Memory B cell (primary cell): ENCODE results near the gene ZNF511.
"Not testable (repeated sequence)": the region's sequence is repeated elsewhere in the genome, so short reads cannot be mapped to it uniquely, and the experiment has no call there.

Experiments
- ATAC-seq: fragments of 150-1000 bp; cut with Tn5 transposase; 2 replicates; pipeline ENCODE4 v1.10.0; 2021; ENCODE audit warnings: low read depth, mild to moderate bottlenecking, moderate library complexity
- DNase-seq, 2 donors: peaks; one replicate each; pipeline ENCODE4 v3.0.0; 2022; ENCODE audit warnings: low spot score in 2 of 2
- H3K27ac Mint-ChIP-seq: one replicate; pipeline ENCODE4 v1.8.0; 2022; ENCODE audit warnings: mild to moderate bottlenecking, moderate library complexity, mixed read lengths
- H3K27me3 Mint-ChIP-seq: one replicate; pipeline ENCODE4 v1.8.0; 2022; ENCODE audit warnings: mixed read lengths
- H3K36me3 Mint-ChIP-seq: one replicate; pipeline ENCODE4 v1.8.0; 2022; ENCODE audit warnings: mild to moderate bottlenecking, mixed read lengths
- H3K4me1 Mint-ChIP-seq: one replicate; pipeline ENCODE4 v1.8.0; 2022; ENCODE audit warnings: mixed read lengths
- H3K4me3 Mint-ChIP-seq: one replicate; pipeline ENCODE4 v1.8.0; 2022; ENCODE audit warnings: mild to moderate bottlenecking, moderate library complexity, mixed read lengths
- H3K9me3 Mint-ChIP-seq: one replicate; pipeline ENCODE4 v1.8.0; 2022; ENCODE audit warnings: mixed read lengths

Gene ZNF511, protein sequence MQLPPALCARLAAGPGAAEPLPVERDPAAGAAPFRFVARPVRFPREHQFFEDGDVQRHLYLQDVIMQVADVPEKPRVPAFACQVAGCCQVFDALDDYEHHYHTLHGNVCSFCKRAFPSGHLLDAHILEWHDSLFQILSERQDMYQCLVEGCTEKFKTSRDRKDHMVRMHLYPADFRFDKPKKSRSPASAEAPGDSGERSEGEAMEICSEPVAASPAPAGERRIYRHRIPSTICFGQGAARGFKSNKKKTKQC

GRCh38 chr10:133308421-133309099, at the start of gene ZNF511, which contains the start of gene TUBGCP2:
Gene ZNF511, plus strand, starts transcription at chr10:133308914. Its CDS starts 30 bp downstream, at chr10:133308944.
Gene TUBGCP2, minus strand, starts transcription at chr10:133308872. Its CDS starts 5,931 bp downstream, at chr10:133302941.
- H3K36me3 Mint-ChIP-seq = peaks cover 12% of the 10 kb centered on the region
- no peaks in the 10 kb centered on the region for H3K27me3 Mint-ChIP-seq
- peak within 1 kb of the TSS; percentile 98 for H3K4me3 Mint-ChIP-seq
- DNase-seq (peak; percentile 94 to 98), ATAC-seq (peak; percentile 69)
- H3K27ac Mint-ChIP-seq = peak within 1 kb of the TSS; percentile 100
- H3K9me3 Mint-ChIP-seq = no peaks in the 10 kb centered on the region
- peaks cover 18% of the 10 kb centered on the region for H3K4me1 Mint-ChIP-seq

GRCh38 chr10:133259602-133259989, 49.1 kb upstream of the ZNF511 start:
- ATAC-seq (no peak), DNase-seq (no peak)
- H3K36me3 Mint-ChIP-seq = peaks cover 3% of the 10 kb centered on the region
- H3K4me1 Mint-ChIP-seq = peaks cover 41% of the 10 kb centered on the region
- H3K9me3 Mint-ChIP-seq = no peaks in the 10 kb centered on the region
- peak overlapping the region; percentile 77 for H3K27ac Mint-ChIP-seq
- H3K4me3 Mint-ChIP-seq = peak overlapping the region; percentile 71
- H3K27me3 Mint-ChIP-seq = peaks cover 2% of the 10 kb centered on the region

DNA sequence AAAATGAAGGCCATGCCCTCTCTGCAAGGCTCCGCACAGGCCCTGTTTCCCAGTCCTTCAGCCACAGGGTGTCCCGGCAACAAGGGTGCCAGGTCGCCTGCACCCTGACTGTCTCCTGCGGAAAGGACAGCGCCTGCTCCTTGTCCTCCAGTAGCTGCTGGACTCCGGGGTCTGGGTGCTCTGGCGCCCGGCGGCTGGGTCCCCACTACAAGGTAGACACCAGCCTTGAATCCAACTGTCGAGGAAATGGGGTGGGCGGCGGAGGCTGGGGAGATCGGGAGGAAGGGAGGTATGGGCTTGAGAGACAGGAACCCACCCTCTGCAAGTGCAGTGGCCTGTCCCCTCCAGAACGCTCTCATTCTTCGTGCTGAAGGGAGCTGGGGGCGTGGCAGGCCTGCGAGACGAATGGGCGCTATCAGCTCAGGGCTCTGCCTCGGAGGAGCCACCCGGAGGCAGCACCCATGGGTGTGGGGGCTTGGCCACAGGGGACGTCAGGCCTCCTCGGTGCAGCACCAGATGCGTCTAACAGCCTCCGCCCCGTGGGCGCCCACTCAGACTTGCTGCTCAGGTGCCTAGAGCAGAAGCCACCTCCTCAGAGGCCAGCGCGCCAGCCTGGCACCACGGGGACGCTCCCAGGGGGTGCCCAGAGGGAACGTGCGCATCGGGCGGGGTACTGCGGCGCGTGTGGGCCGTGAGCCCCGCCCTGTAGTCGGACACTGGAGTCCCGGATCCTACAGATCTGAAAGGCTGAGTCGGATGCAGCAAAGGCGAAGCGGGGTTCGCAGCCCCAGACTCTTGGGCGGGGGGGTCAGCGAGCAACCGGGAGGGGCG, 47.6 kb upstream of the ZNF511 start:
- Mint-ChIP-seq H3K27me3 (no peaks in the 10 kb centered on the region), H3K27ac (peak overlapping the region; percentile 77), H3K4me3 (peak overlapping the region; percentile 85), H3K9me3 (no peaks in the 10 kb centered on the region), H3K36me3 (peaks cover 3% of the 10 kb centered on the region), H3K4me1 (peaks cover 44% of the 10 kb centered on the region)
- ATAC-seq (peak; percentile 57), DNase-seq (peak in 1 of 2 donors; percentile 56)

GRCh38 chr10:133261726-133262325, 46.9 kb upstream of the ZNF511 start:
- peaks cover 3% of the 10 kb centered on the region for H3K36me3 Mint-ChIP-seq
- peak; percentile 56 for ATAC-seq
- H3K27ac Mint-ChIP-seq = peak overlapping the region; percentile 77
- peak overlapping the region; percentile 85 for H3K4me3 Mint-ChIP-seq
- H3K27me3 Mint-ChIP-seq = no peaks in the 10 kb centered on the region
- H3K4me1 Mint-ChIP-seq = peaks cover 44% of the 10 kb centered on the region
- peak; percentile 70 to 73 for DNase-seq
- no peaks in the 10 kb centered on the region for H3K9me3 Mint-ChIP-seq

DNA sequence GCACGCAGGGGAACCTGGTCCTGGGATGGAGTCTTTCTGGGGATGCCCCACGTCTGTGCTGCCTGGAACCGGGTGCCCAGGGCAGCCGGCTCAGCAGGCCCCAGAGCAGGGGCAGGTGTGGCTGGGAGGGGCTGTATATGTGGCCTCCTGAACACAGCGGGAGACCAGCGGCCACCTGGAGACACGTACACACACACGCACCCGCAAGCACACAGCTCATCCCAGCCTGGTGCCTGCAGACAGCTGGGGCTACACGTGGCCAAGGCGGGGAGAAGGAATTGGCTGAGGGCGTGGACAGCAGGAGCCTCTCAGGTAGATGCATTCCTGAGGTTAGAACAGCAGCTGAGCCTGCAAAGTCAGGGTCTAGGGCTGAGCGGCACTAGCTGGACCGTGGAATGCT, 46.0 kb upstream of the ZNF511 start:
- Mint-ChIP-seq H3K27me3 (no peaks in the 10 kb centered on the region), H3K36me3 (peaks cover 3% of the 10 kb centered on the region), H3K4me3 (no peak overlapping the region), H3K9me3 (no peaks in the 10 kb centered on the region), H3K27ac (no peak overlapping the region), H3K4me1 (peaks cover 40% of the 10 kb centered on the region)
- ATAC-seq (no peak), DNase-seq (no peak)

DNA sequence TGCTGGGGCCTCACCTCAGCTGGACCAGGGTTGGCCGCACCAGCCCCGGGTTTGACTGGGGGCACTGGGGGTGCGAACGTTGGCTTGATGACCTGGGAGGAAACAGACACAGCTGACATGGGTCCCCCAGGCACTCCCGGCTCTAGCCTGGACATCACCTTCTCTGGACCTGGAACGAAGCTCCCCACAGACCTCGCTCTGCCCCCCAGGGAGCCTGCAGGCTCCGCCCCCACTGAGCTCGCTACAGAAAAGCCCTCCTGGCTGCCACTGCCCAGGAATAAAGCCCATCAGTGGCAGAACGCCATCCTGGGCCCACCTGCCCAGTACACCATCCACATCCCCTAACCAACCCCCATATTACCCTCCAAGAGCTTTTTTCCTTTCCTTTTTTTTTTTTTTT, 45.0 kb upstream of the ZNF511 start:
- Mint-ChIP-seq H3K27ac (peak overlapping the region; percentile 17), H3K4me1 (peaks cover 39% of the 10 kb centered on the region), H3K27me3 (no peaks in the 10 kb centered on the region), H3K36me3 (peaks cover 3% of the 10 kb centered on the region), H3K9me3 (no peaks in the 10 kb centered on the region), H3K4me3 (no peak overlapping the region)
- ATAC-seq = no peak
- no peak for DNase-seq

DNA sequence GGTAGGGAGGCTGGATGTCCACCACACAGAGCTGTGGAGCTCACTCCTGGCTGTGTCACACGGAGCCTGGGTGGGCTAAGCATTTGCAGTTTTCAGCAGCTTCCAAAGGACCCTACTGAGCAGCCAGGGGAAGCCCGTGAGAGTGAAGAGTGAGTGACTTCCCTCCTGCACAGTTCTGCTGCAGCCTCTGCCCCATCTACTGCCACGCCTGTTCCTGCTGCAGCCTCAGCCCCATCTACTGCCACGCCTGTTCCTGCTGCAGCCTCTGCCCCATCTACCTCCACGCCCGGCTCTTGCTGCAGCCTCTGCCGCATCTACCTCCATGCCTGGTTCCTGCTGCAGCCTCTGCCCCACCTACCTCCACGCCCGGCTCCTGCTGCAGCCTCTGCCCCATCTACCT, 44.3 kb upstream of the ZNF511 start:
- Mint-ChIP-seq H3K4me3 (peak overlapping the region; percentile 68), H3K27ac (no peak overlapping the region)

GRCh38 chr10:133265052-133265451, 43.7 kb upstream of the ZNF511 start:
- Mint-ChIP-seq H3K4me1 (peaks cover 32% of the 10 kb centered on the region), H3K27ac (peak overlapping the region; percentile 33), H3K4me3 (peak overlapping the region; percentile 68)
- H3K27me3 Mint-ChIP-seq, DNase-seq, H3K9me3 Mint-ChIP-seq, ATAC-seq, H3K36me3 Mint-ChIP-seq: not testable (repeated sequence)

More for the DNA sequence above, 44.3 kb upstream of the ZNF511 start:
- H3K27me3 Mint-ChIP-seq = no peaks in the 10 kb centered on the region
- H3K4me1 Mint-ChIP-seq = peaks cover 35% of the 10 kb centered on the region
- no peaks in the 10 kb centered on the region for H3K9me3 Mint-ChIP-seq
- DNase-seq = no peak
- H3K36me3 Mint-ChIP-seq = peaks cover 3% of the 10 kb centered on the region
- ATAC-seq = peak; percentile 57

DNA sequence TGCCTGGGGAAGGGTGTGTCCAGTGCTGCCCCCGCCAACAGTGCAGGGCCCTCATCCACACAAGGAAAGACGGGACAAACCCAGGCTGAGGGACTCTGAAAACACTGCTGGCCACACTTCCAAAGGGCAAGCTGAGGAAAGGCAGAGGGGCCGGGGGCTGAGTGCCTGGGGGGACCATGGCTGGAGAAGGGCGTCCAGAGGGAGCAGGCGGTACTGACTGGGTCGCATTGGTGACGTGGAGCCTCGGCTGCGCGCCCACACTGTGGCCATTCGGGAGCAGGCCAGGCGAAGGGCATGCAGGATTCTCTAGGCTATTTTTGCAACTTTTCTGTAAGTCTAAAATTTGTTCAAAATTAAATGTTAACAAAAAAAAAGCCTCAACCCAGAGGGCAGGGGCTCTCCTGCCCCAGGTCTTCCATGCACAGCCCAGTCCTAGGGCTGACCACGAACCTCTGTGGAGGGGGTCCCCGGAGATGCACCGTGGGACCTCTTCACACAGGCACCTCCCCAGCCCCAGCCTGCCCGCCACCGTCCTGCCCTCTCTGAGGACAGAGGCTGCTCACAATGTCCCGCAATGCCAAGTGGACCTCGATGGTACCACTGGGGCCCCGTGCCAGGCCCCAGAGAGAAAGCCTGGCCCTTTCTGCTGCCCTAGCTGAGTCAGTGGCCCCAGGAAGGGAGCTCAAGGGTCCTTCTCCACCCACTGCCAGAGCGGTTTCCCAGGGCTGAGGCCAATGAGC, 42.5 kb upstream of the ZNF511 start:
- no peaks in the 10 kb centered on the region for H3K9me3 Mint-ChIP-seq
- H3K27ac Mint-ChIP-seq = no peak overlapping the region
- peaks cover 3% of the 10 kb centered on the region for H3K36me3 Mint-ChIP-seq
- no peaks in the 10 kb centered on the region for H3K27me3 Mint-ChIP-seq
- no peak for ATAC-seq
- DNase-seq = no peak
- H3K4me3 Mint-ChIP-seq = no peak overlapping the region
- peaks cover 21% of the 10 kb centered on the region for H3K4me1 Mint-ChIP-seq

GRCh38 chr10:133267293-133267692, 41.4 kb upstream of the ZNF511 start:
- no peak for ATAC-seq
- Mint-ChIP-seq H3K4me3 (no peak overlapping the region), H3K4me1 (peaks cover 21% of the 10 kb centered on the region), H3K27ac (no peak overlapping the region), H3K27me3 (no peaks in the 10 kb centered on the region), H3K36me3 (peaks cover 8% of the 10 kb centered on the region), H3K9me3 (no peaks in the 10 kb centered on the region)
- DNase-seq = no peak

DNA sequence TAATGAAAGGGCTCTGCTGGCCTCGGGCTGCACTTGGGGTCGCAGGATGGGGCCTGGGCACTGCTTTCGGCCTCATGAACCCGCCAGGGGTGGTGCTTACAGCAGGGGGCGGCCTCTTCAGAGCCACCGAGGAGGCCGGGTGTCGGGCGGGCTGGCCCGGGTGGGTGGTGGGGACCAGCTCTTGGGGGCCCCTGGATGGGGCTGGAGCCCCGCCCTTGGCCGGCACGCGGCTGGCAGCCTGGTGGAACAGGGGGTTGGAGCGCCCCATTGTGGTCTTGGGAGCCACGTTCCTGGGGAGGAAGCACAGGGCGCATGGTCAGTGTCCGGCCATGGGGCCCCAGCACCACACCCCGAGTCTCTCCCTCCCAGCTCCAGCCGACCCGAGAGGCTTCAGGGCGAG, 40.9 kb upstream of the ZNF511 start:
- Mint-ChIP-seq H3K4me1 (peaks cover 19% of the 10 kb centered on the region), H3K27ac (no peak overlapping the region), H3K9me3 (no peaks in the 10 kb centered on the region), H3K36me3 (peaks cover 9% of the 10 kb centered on the region), H3K27me3 (no peaks in the 10 kb centered on the region), H3K4me3 (no peak overlapping the region)
- DNase-seq (no peak), ATAC-seq (no peak)

DNA sequence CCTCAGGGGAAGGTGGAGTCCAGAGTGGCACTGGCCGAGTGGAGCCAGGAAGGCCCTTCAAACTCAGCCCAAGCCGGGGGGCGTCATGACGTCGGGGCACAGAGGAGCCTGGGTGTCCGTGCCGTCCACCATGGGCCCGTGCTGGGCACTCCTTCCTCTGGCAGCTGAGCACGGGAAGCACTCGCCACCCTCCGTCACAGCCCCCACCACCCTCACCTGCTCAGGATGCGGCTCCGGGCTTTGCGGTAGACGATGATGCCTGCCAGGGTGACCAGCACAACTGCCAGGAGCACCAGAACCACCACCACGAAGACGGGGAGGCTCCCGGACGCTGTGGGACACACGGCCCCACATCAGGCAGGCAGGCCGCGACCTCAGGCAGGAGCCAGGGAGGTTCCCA, 40.2 kb upstream of the ZNF511 start:
- no peak overlapping the region for H3K27ac Mint-ChIP-seq
- H3K36me3 Mint-ChIP-seq = peaks cover 9% of the 10 kb centered on the region
- no peak overlapping the region for H3K4me3 Mint-ChIP-seq
- H3K9me3 Mint-ChIP-seq = no peaks in the 10 kb centered on the region
- no peak for ATAC-seq
- no peak for DNase-seq
- H3K27me3 Mint-ChIP-seq = no peaks in the 10 kb centered on the region
- peaks cover 15% of the 10 kb centered on the region for H3K4me1 Mint-ChIP-seq

GRCh38 chr10:133269367-133269766, 39.3 kb upstream of the ZNF511 start:
- DNase-seq = no peak
- no peak overlapping the region for H3K27ac Mint-ChIP-seq

More at GRCh38 chr10:133269367-133269766, 39.3 kb upstream of the ZNF511 start:
- Mint-ChIP-seq H3K4me1 (peaks cover 9% of the 10 kb centered on the region), H3K9me3 (no peaks in the 10 kb centered on the region), H3K36me3 (peaks cover 8% of the 10 kb centered on the region), H3K4me3 (no peak overlapping the region), H3K27me3 (no peaks in the 10 kb centered on the region)
- no peak for ATAC-seq
